GM18870 (cell line): ENCODE data around the gene UCK2.
A peak's percentile ranks its signal among the peaks of the same experiment; 100 is the strongest.

Experiments used
- ATAC-seq: cut with Tn5 transposase; IDR thresholded peaks from one replicate; pipeline ENCODE4 v1.9.1; 2021; ENCODE audit warnings: moderate library complexity; ENCODE audit not compliant: unreplicated experiment

Gene UCK2

DNA sequence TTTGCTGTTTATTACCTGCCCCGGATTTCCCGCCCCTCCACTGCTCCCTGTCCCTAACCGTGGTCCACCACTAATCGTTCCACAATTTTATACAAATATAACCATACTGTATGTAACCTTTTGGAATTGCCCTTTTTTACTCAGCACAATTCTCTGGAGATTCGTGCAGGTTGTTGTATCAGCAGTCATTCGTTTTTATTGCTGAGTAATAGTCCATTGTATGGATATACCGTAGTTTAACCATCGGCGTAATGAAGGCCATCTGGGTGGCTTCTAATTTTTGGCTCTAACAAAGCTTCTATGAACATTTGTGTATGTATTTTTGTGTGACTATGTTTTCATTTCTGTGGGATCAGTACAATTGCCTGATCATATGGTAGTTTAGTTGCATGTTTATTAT lies 50.0 kb downstream of the UCK2 start:
- no peak for ATAC-seq

DNA sequence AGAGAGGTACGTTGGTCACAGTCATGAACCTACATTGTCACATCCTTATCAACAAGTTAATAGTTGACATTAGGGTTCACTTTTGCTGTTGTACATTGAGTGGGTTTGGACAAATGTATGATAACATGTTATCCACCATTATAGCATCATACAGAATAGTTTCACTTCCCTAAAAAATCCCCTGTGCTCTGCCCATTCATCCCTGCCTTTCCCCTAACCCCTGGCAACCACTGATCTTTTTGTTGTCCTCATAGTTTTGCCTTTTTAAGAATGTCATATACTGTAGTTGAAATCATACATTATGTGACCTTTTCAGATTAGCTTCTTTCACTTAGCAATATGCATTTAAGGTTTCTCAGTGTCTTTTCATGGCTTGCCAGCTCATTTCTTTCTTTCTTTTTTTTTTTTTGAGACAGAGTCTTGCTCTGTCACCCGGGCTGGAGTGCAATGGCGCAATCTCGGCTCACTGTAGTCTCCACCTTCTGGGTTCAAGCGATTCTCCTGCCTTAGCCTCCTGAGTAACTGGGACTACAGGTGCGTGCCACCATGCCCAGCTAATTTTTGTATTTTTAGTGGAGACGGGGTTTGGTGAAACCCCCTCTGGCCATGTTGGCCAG lies 50.6 kb downstream of the UCK2 start:
- peak; percentile 76 for ATAC-seq

DNA sequence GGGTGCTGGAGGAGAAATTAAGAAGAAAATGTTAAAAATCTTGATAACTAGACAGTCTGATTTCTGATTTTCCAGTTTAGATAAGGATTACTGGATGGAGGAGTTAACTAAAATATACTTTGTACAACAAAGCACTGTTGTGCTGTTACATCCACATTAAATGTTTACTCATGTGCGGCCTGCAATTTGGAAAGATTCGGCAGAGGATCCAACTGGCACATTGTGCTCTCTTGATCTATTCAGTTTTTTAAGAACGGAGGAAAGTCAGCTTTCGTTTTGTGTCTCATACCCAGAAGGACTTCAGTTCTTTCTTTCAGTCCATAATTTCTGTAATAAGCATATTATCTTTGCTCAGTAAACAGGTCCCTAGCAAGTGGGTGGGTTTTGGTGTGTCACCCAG lies 52.5 kb downstream of the UCK2 start:
- no peak for ATAC-seq

DNA sequence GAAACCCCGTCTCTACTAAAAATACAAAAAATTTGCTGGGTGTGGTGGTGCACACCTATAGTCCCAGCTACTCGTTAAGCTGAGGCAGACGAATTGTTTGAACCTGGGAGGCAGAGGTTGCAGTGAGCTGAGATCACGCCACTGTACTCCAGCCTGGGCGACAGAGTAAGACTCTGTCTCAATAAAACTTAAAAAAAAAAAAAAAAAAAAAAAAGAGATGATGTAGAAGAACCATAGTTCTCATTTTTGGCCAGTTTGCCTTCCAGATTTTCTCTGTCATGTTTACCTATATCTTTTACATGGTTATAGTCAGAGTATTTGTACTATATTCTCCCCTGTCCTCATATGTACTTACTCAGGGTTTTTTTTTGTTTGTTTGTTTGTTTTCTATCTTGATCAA lies 53.6 kb downstream of the UCK2 start:
- no peak for ATAC-seq

DNA sequence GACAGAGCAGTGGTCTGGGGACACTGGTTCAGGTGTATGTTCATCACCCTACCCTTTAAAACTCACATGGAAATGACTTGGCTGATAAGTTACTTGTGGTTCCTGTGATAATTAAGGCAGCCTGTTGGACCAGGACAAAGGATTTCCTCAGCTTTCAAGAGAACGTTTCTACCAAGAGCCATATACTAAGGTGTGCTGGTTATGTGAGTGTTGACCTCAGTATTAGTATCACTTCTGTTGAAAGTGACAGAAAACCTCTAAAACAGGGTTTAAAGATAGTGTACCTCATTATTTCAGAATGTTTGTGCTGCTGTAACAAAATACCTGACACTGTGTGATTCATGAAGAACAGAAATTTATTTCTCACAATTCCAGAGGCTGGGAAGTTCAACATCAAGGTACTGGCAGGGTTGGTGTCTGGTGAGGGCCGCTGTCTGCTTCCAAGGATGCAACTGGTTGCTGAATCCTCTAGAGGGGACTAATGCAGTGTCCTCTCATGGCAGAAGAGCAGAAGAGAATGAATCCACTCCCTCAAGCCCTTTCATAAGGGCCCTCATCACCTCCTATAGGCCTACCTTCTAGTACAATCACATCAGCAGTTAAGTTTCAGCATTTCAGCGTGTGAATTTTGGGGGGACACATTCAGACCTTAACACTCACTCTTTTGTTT lies 54.9 kb downstream of the UCK2 start:
- ATAC-seq: no peak

DNA sequence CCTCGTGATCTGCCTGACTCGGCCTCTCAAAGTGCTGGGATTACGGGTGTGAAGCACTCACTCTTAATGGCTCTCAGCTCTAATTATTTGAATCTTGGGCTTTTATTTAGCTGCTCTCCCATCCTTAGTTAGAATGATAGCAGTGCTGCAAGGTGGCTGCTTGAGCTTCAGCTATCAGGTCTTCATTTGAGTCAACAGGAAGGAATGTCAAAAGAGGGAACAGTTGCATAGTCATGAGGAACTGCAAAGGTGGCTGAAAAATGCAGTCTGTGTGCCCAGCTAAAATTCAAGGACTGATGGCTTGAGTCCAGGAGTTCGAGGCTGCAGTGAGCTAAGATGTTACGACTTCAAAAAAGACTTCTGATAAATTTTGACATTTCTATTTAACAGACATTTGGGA lies 55.6 kb downstream of the UCK2 start:
- no peak for ATAC-seq

DNA sequence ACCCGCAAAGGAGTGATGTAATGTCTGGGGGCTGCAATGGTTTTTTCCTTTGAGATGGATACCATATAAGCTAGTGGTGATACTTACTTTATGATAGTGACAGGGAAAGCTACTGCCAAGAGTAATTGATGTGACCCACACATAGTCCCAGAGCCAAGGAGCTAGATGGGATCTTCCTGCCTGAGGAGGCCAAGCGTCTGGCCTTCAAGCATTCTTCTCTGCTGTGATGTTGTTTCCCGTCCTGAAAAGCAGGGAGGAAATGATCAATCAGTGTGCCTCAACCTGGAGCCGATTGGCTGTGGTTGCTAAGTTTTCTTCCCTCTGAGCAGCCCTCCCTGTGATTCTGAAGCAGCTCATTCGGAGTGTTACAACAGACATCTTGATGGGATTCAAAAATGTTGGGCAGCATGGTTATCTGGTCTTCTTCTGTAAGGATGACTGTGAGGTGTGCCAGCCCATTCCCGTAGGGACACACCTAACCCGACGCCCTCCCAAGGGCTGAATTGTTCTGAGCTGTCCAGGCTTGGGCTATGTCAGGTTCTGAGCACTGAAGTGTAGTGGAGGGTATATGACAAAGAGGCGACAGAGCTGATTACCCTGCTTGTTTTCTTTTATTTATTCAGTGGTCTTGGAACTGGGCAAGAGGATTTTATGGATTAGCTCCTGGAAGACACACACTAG lies 56.7 kb downstream of the UCK2 start:
- no peak for ATAC-seq

DNA sequence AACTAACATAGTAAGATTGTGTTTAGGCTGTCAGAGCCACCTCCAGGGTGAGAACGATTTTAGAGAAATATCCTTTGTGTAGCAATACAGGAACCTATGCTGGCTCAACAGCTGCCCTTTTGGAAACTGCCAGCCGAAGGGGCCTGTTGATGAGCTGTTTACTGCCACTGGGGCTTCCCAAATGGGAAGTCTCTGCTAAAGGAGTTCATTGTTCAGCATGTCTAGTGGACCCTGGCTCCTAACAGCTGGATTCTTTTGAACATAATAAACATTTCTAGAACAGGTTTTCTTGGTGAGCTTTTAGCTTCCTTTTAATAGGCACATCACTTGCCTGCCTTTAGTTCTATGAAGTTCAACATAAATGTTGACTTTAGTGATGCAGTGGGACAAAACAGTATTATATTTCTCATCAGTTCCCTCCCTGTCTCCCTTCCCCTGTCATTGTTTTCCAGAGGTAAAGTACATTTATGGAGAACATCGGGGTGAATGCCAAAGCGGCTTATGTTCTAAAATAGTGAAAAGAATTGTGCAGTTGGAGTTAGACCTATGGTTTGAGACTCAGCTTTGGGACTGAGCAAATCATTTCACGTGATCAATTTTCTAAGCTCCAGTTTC lies 57.4 kb downstream of the UCK2 start:
- ATAC-seq: peak; percentile 36

DNA sequence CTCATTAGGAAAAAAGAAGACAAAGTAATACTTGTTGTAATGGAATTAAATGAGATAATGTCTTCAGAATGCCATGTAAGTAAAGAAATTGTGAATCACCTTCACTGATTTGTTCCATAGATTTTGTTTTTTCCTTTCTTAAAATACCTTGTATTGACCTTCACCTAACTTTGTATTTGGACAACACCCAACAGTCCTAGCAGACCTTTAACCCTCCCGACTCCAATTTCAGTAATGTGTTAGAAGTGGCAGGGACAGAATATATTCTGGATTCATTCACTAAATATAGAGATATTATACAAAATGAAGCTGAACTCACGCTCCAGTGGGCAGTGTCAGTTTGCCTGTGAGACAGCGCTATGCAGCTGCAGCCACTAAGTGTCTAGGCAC lies 57.9 kb downstream of the UCK2 start:
- ATAC-seq: no peak

DNA sequence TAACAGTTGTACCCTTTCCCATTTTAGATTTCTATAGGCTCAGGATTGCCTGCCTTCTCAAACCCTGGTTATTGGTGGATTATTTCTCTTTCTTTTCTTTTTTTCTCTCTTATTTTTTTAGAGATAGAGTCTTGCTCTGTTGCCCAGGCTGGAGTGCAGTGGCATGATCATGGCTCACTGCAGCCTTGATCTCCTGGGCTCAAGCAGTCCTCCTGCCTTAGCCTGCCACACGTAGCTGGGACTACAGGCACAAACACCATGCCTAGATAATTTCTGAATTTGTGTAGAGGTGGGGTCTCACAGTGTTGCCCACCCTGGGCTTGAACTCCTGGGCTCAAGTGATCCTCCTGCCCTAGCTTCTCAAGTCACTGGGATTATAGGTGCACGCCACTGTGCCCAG lies 58.8 kb downstream of the UCK2 start:
- ATAC-seq: no peak

DNA sequence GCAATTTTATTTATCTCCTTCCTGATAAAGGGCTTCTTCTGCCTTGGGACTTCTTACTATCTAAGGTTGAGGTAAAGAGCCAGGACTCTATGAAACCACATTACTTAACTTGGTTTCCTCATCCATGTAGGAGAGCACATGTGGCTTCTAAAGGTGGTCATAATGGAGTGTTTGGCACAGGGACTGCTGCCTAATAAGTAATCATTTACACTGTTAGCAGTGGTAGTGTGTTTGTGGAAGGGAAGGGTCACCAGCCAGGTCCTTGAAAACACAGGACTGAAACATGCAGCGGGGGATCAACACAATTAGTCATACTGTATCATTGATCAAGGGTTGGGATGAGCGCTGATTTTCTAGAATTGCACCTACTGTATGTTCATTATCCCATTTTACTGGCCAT lies 59.6 kb downstream of the UCK2 start:
- no peak for ATAC-seq

DNA sequence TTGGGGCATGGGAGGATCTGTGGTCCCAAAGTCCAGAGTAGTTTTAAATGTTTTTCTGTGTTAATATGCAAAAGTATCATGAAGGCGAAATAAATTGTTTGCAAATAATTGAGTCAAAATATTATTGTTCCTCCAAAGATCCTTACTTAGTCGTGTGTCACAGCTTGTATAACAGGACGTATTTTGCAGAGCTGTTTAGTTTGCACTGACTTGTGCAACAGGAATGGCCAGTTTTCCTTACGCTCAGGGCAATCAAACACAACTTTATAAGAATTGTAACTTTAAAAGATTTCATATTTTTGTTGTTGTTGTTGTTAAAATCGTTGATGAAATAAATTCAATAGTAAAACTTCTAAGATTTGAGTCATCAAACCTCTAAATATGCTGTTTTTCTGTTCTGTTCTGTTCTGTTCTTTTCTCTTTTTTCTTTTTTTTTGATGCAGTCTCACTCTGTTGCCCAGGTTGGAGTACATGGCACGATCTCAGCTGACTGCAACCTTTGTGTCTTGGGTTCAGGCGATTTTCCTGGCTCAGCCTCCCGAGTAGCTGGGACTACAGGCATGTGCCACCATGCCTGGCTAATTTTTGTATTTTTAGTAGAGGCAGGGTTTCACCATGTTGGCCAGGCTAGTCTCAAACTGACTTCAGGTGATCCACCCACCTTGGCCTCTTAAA lies 60.6 kb downstream of the UCK2 start:
- no peak for ATAC-seq

DNA sequence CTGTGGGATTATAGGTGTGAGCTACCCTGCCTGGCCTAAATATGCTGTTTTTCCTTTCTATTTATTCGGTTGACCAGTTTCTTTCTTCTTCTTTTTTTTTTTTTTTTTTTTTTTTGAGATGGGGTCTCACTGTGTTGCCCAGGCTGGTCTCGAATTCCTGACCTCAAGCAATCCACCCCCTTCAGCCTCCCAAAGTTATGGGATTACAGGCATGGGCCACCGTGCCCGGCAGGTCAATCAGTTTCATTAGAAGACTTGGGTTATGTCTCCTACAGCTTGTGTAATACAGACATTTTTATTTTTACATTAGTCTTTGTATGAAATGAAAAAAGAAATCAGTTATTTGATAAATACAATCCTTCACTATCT lies 61.1 kb downstream of the UCK2 start:
- ATAC-seq: no peak

DNA sequence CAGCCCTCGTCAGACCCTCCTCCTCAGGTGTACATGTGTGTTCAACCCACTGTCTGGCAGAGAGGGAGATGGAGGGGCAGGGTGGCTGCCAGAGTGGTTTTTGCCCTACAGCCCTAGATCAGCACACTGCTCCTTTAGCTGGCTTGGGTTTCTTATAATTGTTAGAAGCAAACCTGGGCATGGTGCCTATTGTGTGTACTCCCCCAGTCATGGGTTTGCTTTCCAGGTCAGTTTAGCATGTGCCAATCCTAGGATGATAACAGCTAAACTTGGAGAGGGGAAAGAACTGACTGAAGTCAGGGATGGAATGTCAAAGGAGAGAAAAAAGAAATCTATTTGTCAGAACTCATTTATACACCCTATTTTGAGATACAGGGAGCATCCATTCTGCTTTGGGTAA lies 63.3 kb downstream of the UCK2 start:
- no peak for ATAC-seq

DNA sequence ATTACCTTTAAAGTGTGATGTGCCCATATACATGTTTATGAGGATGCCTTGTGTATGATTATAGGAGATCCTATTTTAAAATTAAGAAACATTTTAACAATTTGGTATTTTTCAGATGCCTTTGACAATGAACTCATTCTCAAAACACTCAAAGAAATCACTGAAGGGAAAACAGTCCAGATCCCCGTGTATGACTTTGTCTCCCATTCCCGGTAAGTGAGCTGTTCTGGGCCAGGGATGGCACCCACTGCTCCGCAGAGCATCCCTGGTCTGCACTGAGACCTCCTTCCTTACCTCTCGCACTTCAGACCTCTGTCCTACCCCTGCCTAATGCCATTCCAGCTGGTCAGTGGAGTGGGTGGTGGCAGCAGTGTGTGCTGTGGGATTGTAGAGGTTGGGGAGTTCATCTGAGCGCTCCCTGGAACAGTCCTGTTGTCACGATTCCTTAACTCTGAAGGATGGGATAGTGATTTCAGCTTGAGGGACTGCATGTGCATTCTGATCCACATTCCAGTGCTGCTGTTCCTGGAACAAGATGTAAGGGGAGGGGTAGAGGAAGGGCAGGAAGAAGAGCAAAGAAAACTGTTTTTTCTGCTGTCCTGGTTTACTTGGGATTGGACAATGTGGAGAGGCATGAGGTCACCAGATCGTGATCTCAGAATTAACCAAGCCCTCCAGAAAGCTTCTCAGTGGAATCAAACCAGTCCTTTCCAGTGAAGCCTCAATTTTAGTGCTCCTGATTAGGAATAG lies 63.9 kb downstream of the UCK2 start:
- no peak for ATAC-seq

DNA sequence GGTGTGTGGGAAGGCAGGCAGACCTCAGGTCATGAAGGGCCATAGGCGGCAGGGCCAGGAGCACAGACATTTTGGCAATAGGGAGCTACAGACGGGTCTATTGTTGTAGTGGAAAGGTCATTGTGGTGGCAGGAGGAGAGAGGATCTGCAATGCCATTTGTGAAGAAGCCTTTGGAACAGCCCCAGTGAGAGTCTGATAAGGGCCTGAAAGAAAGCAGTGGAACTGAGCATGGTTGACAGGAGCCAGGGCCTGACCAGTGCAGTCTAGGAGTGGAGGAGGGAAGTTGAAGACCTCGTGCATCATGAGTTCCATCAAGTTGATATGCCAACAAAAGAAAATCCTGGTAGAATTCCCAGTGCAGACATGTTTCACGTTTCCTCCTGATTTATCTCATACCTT lies 65.5 kb downstream of the UCK2 start:
- ATAC-seq: no peak

DNA sequence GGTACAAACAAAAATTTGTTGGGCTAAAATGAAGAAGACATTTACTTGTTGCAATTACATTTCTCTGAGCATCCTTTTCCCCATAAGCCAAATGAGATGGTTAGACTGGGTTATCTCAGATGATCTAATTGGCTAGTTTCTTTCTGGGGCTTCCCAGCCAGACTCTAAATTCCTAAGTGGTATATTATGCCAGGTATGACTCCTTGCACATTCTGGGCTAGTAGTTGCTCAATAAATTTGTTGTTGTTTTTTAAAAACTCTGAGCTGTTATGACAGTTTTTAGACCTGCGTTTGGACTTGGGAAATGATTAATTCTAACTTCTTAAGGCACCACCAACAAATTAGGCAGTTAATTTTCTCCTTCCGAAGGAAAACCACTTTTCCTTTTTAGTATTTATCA lies 66.1 kb downstream of the UCK2 start:
- no peak for ATAC-seq

DNA sequence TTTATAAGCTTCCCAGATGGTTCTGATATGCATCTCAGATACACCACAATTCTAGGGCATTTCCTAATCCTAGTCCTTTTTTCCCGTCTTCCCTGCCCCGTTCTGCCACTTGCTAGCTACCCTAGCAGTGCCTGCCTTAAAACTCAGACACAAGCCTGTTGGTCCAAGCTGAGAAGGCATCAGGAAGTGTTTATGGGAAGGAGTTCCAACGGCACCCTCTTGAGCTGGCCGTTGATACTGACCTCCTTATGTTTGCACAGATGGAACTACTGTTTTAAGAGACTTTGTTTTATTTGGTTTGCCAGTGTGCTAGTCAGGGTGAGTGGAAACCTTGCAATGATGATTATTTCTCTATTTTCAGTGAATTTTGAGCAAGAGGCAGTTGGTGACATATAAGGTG lies 67.2 kb downstream of the UCK2 start:
- ATAC-seq: no peak

DNA sequence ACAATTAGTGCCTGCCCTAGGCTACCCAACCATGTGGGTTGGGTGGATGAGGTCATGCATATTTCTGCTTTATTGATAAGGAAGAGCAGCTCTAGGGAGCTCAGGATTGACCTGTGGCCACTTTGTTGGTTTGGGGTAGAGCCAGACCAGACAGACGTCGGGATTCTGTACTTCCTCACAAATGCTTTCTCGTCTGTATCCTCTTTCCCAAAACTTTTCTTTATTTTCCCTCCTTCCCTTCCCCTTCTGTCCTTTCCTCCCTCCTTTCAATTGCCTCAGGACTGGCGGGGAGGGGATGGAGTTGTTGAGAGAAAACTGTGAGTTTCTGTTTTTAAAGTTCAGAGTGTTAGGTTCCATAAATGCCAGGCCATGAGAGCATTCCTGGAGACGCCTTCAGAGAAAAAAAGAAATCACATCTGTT lies 68.0 kb downstream of the UCK2 start:
- no peak for ATAC-seq

DNA sequence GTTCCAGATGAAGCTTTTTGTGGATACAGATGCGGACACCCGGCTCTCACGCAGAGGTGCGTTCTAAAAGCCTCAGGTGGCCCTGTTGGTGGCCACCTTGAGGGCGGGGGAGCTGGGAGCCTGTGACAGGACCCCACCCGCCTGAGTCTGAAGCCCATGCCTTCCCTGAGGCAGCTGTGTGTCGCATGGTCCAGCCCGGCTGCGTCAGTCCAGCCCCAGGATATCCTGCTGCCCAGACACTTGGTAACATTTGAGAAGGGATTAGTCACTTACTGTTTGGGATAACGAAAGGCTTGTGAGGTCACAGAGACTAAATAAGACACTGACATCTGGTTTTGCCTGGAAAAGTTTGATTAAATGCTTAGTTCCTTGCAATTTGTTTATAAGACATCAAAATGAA lies 68.9 kb downstream of the UCK2 start:
- ATAC-seq: no peak
